Urinary bladder (tissue), 4 donors: ENCODE measurements around the gene SFTPD. TPM values are rescaled to one million over a fixed set of nuclear protein-coding genes. Genes with fewer than 3 reads are reported as not detected.
"Not testable (repeated sequence)": the region's sequence is repeated elsewhere in the genome, so short reads cannot be mapped to it uniquely, and the experiment has no call there.

Experiments used
- DNase-seq: peaks from one replicate; pipeline ENCODE4 v3.0.0-alpha.2; 2015; ENCODE audit errors: extremely low spot score
- H3K27ac ChIP-seq: one replicate; pipeline ENCODE4 v1.5.1; 2013; ENCODE audit warnings: low read depth, mild to moderate bottlenecking, moderate library complexity
- H3K36me3 ChIP-seq: one replicate; pipeline ENCODE4 v1.6.1; 2013; ENCODE audit warnings: mild to moderate bottlenecking, moderate library complexity; ENCODE audit not compliant: insufficient read depth
- H3K4me1 ChIP-seq: one replicate; pipeline ENCODE4 v1.6.1; 2013; ENCODE audit warnings: mild to moderate bottlenecking, moderate library complexity; ENCODE audit not compliant: insufficient read depth
- H3K4me3 ChIP-seq: one replicate; pipeline ENCODE4 v1.5.1; 2013; ENCODE audit warnings: low read depth, low read length
- WGBS: extraction: QIAGEN DNeasy Blood & Tissue Kit; methylation state at CpG from one replicate; pipeline ENCODE4 v1.1.7; 2013; 5-methylcytosine and 5-hydroxymethylcytosine counted together
- polyA plus RNA-seq: library from polyadenylated mRNA; stranded (reverse); fragments of 200-250 nt; gene quantifications from one replicate; pipeline ENCODE4 v1.2.3, GENCODE V29; 2013
- total RNA-seq: library from RNA; depleted of rRNA; stranded (reverse); fragments of >200 nt; gene quantifications from one replicate; pipeline ENCODE4 v1.2.3, GENCODE V29; 2014
- donor health status: healthy with polysubstance abuse.
- donor health status: healthy.

Gene SFTPD
- total and polyA plus RNA-seq, 2 donors: 0.47 TPM; not detected in 1

DNA sequence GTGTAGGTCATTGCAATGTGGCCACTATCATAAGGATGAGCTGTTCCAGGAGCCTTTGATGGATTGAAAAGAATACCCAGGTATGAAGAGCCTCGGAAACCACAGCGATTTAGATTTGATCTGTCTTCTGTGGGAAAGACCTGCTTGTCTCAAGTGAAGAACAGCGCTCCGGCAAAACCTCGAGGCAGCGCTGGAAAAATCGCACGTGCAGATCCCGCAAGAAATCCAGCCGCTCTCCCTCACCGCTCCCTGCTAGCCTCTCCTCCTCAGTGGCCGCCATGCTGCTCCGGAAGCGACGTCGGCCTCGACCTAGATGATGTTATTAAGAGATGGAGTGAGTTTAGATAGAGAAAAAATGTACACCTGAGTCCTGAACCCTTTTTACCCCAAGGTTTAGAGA, 56.0 kb downstream of the SFTPD start:
- H3K4me3 ChIP-seq, H3K4me1 ChIP-seq, H3K36me3 ChIP-seq, DNase-seq, H3K27ac ChIP-seq: not testable (repeated sequence)
- 93% methylated on average over 17 of the region's 17 CpGs for WGBS

GRCh38 chr10:79890469-79890868, 58.4 kb downstream of the SFTPD start:
- Histone ChIP-seq H3K36me3 (no peaks in the 10 kb centered on the region), H3K27ac (no peak overlapping the region), H3K4me3 (no peak overlapping the region), H3K4me1 (no peaks in the 10 kb centered on the region)
- 24% methylated on average over 1 of the region's 1 CpG for WGBS
- no peak for DNase-seq

- 45% methylated on average over 2 of the region's 2 CpGs for WGBS
- not testable (repeated sequence) for H3K36me3 ChIP-seq, H3K27ac ChIP-seq, H3K4me3 ChIP-seq, H3K4me1 ChIP-seq, DNase-seq
Observed at GRCh38 chr10:79888984-79889383, 59.9 kb downstream of the SFTPD start.

Other genes starting within 250 kb of the SFTPD start
- gene NUTM2B, start 245.9 kb downstream of the SFTPD start, total RNA-seq: 0.21 TPM
- gene NUTM2B, start 245.9 kb downstream of the SFTPD start, polyA plus RNA-seq: 0.32 TPM
- not detected for gene NUTM2E, start 122.4 kb downstream of the SFTPD start, total RNA-seq
- 0.47 TPM for gene NUTM2E, start 122.4 kb downstream of the SFTPD start, polyA plus RNA-seq
- gene TMEM254, start 129.6 kb upstream of the SFTPD start, total RNA-seq: 14.8 TPM
- gene TMEM254, start 129.6 kb upstream of the SFTPD start, polyA plus RNA-seq: 18.3 TPM
- 64.9 TPM for gene PLAC9, start 183.6 kb upstream of the SFTPD start, total RNA-seq
- 54.3 TPM for gene PLAC9, start 183.6 kb upstream of the SFTPD start, polyA plus RNA-seq